OCI-LY7 (cell line): Measurements from ENCODE around the gene PTPRO. TPM values are rescaled to one million over a fixed set of nuclear protein-coding genes. Genes with fewer than 3 reads are reported as not detected.

ENCODE experiments used
- BruUV-seq: library from RNA; stranded (reverse); fragments of 400-500 nt; replicated peaks from 2 replicates; lab custom pipeline; 2021; lab: Mats Ljungman, UMichigan
- CTCF ChIA-PET: fragments of 300-600 bp; sonication (Branson Sonifier 250); formaldehyde crosslinking; loops from one replicate; lab custom pipeline; 2022; ENCODE audit warnings: antibody characterized with exemption; ENCODE audit not compliant: unreplicated experiment; lab: Charles Lee
- POLR2A ChIA-PET: fragments of 300-600 bp; sonication (Branson Sonifier 250); formaldehyde crosslinking; loops from one replicate; lab custom pipeline; 2022; ENCODE audit warnings: antibody characterized with exemption; lab: Charles Lee
- DNase-seq: peaks from one replicate; pipeline ENCODE4 v3.0.0-alpha.2; 2015; ENCODE audit warnings: low spot score
- H2AFZ ChIP-seq: fragments of 200-600 bp; sonication (generic), shearing (Covaris generic); 2 replicates; pipeline ENCODE4 v1.6.1; 2014; ENCODE audit warnings: mild to moderate bottlenecking, antibody characterized with exemption, low read length, moderate library complexity
- H3K27ac ChIP-seq: fragments of 200-600 bp; sonication (generic); 2 replicates; pipeline ENCODE4 v1.5.1; 2014; ENCODE audit warnings: mixed run types, low read depth, mild to moderate bottlenecking, moderate library complexity, low read length, inconsistent platforms; ENCODE audit not compliant: poor library complexity, severe bottlenecking
- H3K36me3 ChIP-seq: fragments of 200-600 bp; sonication (generic); 2 replicates; pipeline ENCODE4 v1.6.1; 2014; ENCODE audit warnings: mild to moderate bottlenecking, antibody characterized with exemption, low read length, moderate library complexity, mixed read lengths; ENCODE audit not compliant: insufficient read depth
- H3K4me1 ChIP-seq: fragments of 200-600 bp; sonication (generic); 2 replicates; pipeline ENCODE4 v1.5.1; 2014; ENCODE audit warnings: mild to moderate bottlenecking, low read length; ENCODE audit not compliant: insufficient read depth, poor library complexity, severe bottlenecking
- H3K4me2 ChIP-seq: fragments of 200-600 bp; sonication (generic); 2 replicates; pipeline ENCODE4 v1.6.1; 2014; ENCODE audit warnings: mild to moderate bottlenecking, low read length
- H3K4me3 ChIP-seq: fragments of 200-600 bp; sonication (generic); 2 replicates; pipeline ENCODE4 v1.5.1; 2014; ENCODE audit warnings: mild to moderate bottlenecking, low read depth, low read length; ENCODE audit not compliant: poor library complexity, severe bottlenecking
- H3K79me2 ChIP-seq: fragments of 200-600 bp; sonication (generic); 2 replicates; pipeline ENCODE4 v1.6.1; 2016; ENCODE audit warnings: low read depth, mild to moderate bottlenecking, low read length, moderate library complexity, mixed read lengths; ENCODE audit not compliant: insufficient read depth
- H3K9me2 ChIP-seq: fragments of 200-600 bp; sonication (generic); 2 replicates; pipeline ENCODE4 v1.6.1; 2016; ENCODE audit warnings: mild to moderate bottlenecking, low read length, mixed read lengths; ENCODE audit not compliant: insufficient read depth
- H3K9me3 ChIP-seq: fragments of 200-600 bp; sonication (generic); 2 replicates; pipeline ENCODE4 v1.6.1; 2014; ENCODE audit warnings: mild to moderate bottlenecking, mixed run types, low read length, mixed read lengths
- H4K20me1 ChIP-seq: fragments of 200-600 bp; sonication (generic); 2 replicates; pipeline ENCODE4 v1.6.1; 2014; ENCODE audit warnings: mild to moderate bottlenecking, antibody characterized with exemption, low read length, moderate library complexity, mixed read lengths; ENCODE audit not compliant: insufficient read depth
- CTCF ChIP-seq: fragments of 200-600 bp; sonication (generic); conservative IDR thresholded peaks from 2 replicates; pipeline ENCODE4 v1.5.1; 2014; ENCODE audit warnings: mild to moderate bottlenecking, antibody characterized with exemption, low read length, moderate library complexity, mixed read lengths
- EZH2phosphoT487 ChIP-seq: fragments of 200-600 bp; sonication (generic); IDR thresholded peaks from 2 replicates; pipeline ENCODE4 v1.6.1; 2018; ENCODE audit warnings: low read depth, borderline replicate concordance, mild to moderate bottlenecking, mixed run types, antibody characterized with exemption, low read length, moderate library complexity, mixed read lengths
- intact Hi-C: fragments of 100-400 bp; cut with micrococcal nuclease; formaldehyde crosslinking; loops from one replicate; pipeline ENCODE4 v1.10.0; 2022; ENCODE audit not compliant: unreplicated experiment
- total RNA-seq, 2 experiments: library from RNA; depleted of rRNA in 1 of 2; stranded (reverse); fragments of >200 nt in 1 of 2; shearing (Covaris generic) in 1 of 2; gene quantifications; 2 replicates each; pipeline ENCODE4 v1.2.3, GENCODE V29; 2014 to 2022

The PTPRO gene
- total RNA-seq, 2 experiments from 2014 or later: 0.06 to 0.23 TPM

GRCh38 chr12:15393995-15394394, 71.7 kb downstream of the PTPRO start:
- H3K27ac ChIP-seq: no peak overlapping the region
- no peaks in the 10 kb centered on the region for H3K4me1 ChIP-seq
- TF ChIP-seq CTCF (no peak), EZH2phosphoT487 (no peak)
- intact Hi-C loops: no loop called here
- BruUV-seq: no TSS peak
- CTCF ChIA-PET: no interaction called here
- H3K36me3 ChIP-seq: no peaks in the 10 kb centered on the region
- no peaks in the 10 kb centered on the region for H3K9me3 ChIP-seq
- no peak for DNase-seq
- H4K20me1 ChIP-seq: no peaks in the 10 kb centered on the region
- no peak overlapping the region for H3K4me2 ChIP-seq
- POLR2A ChIA-PET: no interaction called here
- H3K4me3 ChIP-seq: no peak overlapping the region
- no peak overlapping the region for H2AFZ ChIP-seq
- no peaks in the 10 kb centered on the region for H3K9me2 ChIP-seq
- no peaks in the 10 kb centered on the region for H3K79me2 ChIP-seq

- no peak overlapping the region for H3K27ac ChIP-seq
- ChIA-PET POLR2A (no interaction called here), CTCF (no interaction called here)
- BruUV-seq: no TSS peak
- no peaks in the 10 kb centered on the region for H4K20me1 ChIP-seq
- H3K9me2 ChIP-seq: no peaks in the 10 kb centered on the region
- H3K4me2 ChIP-seq: no peak overlapping the region
- no peaks in the 10 kb centered on the region for H3K36me3 ChIP-seq
- DNase-seq: no peak
- no peaks in the 10 kb centered on the region for H3K4me1 ChIP-seq
- H3K9me3 ChIP-seq: no peaks in the 10 kb centered on the region
- intact Hi-C loops: no loop called here
- no peaks in the 10 kb centered on the region for H3K79me2 ChIP-seq
- no peak overlapping the region for H2AFZ ChIP-seq
- no peak for TF ChIP-seq EZH2phosphoT487
- TF ChIP-seq CTCF: no peak
- no peak overlapping the region for H3K4me3 ChIP-seq
These were observed 82.2 kb downstream of the PTPRO start for GRCh38 chr12:15404485-15404884.

- intact Hi-C loops: no loop called here
- TF ChIP-seq CTCF (no peak), EZH2phosphoT487 (no peak)
- POLR2A ChIA-PET: interaction anchor here (0.6 kb wide), 1 partner anchor 30 kb away, joined by 5 read pairs; no protein-coding TSS in a partner anchor
These were observed 83.3 kb downstream of the PTPRO start for GRCh38 chr12:15405606-15406005.

More at GRCh38 chr12:15405606-15406005, 83.3 kb downstream of the PTPRO start:
- BruUV-seq: no TSS peak
- H3K36me3 ChIP-seq: no peaks in the 10 kb centered on the region
- no peaks in the 10 kb centered on the region for H3K9me2 ChIP-seq
- no peak overlapping the region for H3K27ac ChIP-seq
- no peaks in the 10 kb centered on the region for H3K4me1 ChIP-seq
- H2AFZ ChIP-seq: no peak overlapping the region
- no peaks in the 10 kb centered on the region for H3K9me3 ChIP-seq
- H3K4me3 ChIP-seq: no peak overlapping the region
- H3K4me2 ChIP-seq: no peak overlapping the region
- no peaks in the 10 kb centered on the region for H4K20me1 ChIP-seq
- no peaks in the 10 kb centered on the region for H3K79me2 ChIP-seq
- CTCF ChIA-PET: no interaction called here
- no peak for DNase-seq
